ENCODE results near the gene ALDOB.

Gene ALDOB

GRCh38 chr9:101458963-101459631 is 23.5 kb upstream of the ALDOB start:
- TF ChIP-seq CTCF (IDR thresholded peaks at IDR 0.05; ENCODE audit: low read depth, low read length, missing control alignments): peak; percentile 71
- no peak overlapping the region for H3K4me3 ChIP-seq (ENCODE audit: low read depth, low read length)
- peak; percentile 22 for DNase-seq (ENCODE audit: low read depth)

GRCh38 chr9:101457003-101457402 is 21.4 kb upstream of the ALDOB start:
- no peak for DNase-seq (ENCODE audit: low read depth)
- TF ChIP-seq CTCF (IDR thresholded peaks at IDR 0.05; ENCODE audit: low read depth, low read length, missing control alignments): no peak
- no peak overlapping the region for H3K4me3 ChIP-seq (ENCODE audit: low read depth, low read length)

GRCh38 chr9:101455656-101456240 is 20.2 kb upstream of the ALDOB start:
- no peak overlapping the region for H3K4me3 ChIP-seq (ENCODE audit: low read depth, low read length)
- DNase-seq (ENCODE audit: low read depth): no peak
- TF ChIP-seq CTCF (IDR thresholded peaks at IDR 0.05; ENCODE audit: low read depth, low read length, missing control alignments): no peak

GRCh38 chr9:101453776-101454570 is 18.4 kb upstream of the ALDOB start:
- DNase-seq (ENCODE audit: low read depth): no peak
- TF ChIP-seq CTCF (IDR thresholded peaks at IDR 0.05; ENCODE audit: low read depth, low read length, missing control alignments): no peak
- no peak overlapping the region for H3K4me3 ChIP-seq (ENCODE audit: low read depth, low read length)

- no peak for DNase-seq (ENCODE audit: low read depth)
- no peak overlapping the region for H3K4me3 ChIP-seq (ENCODE audit: low read depth, low read length)
- no peak for TF ChIP-seq CTCF (IDR thresholded peaks at IDR 0.05; ENCODE audit: low read depth, low read length, missing control alignments)
These were observed 15.9 kb upstream of the ALDOB start for GRCh38 chr9:101451498-101451897.

GRCh38 chr9:101450931-101451330 is 15.4 kb upstream of the ALDOB start:
- DNase-seq (ENCODE audit: low read depth): no peak
- no peak overlapping the region for H3K4me3 ChIP-seq (ENCODE audit: low read depth, low read length)
- TF ChIP-seq CTCF (IDR thresholded peaks at IDR 0.05; ENCODE audit: low read depth, low read length, missing control alignments): no peak
